Transverse colon (tissue), 4 donors: ENCODE results near the gene ADGRF4.

Experiments used
- CTCF ChIP-seq, 5 experiments: fragments of 200-600 bp in 3 of 5; fragments of 450-650 bp in 2 of 5; sonication (generic) in 3 of 5; IDR thresholded peaks; 1 replicate in 2 of 5; 2 replicates in 3 of 5; pipeline ENCODE4 v1.5.1; 2016 to 2017; ENCODE audit warnings: antibody characterized with exemption in 5 of 5, inconsistent platforms in 3 of 5, mild to moderate bottlenecking in 2 of 5, moderate library complexity in 1 of 5
- EP300 ChIP-seq: sonication (generic); formaldehyde crosslinking; IDR thresholded peaks from one replicate; pipeline ENCODE4 v1.6.1; 2017; ENCODE audit warnings: antibody characterized with exemption, low read depth
- POLR2A ChIP-seq: fragments of 450-650 bp; IDR thresholded peaks from one replicate; pipeline ENCODE4 v1.6.1; 2016; ENCODE audit warnings: antibody characterized with exemption, mild to moderate bottlenecking, moderate library complexity
- POLR2AphosphoS5 ChIP-seq, 3 donors: sonication (generic); formaldehyde crosslinking; IDR thresholded peaks; one replicate each; pipeline ENCODE4 v1.6.1; 2016; ENCODE audit warnings: antibody characterized with exemption in 3 of 3

- TF ChIP-seq POLR2AphosphoS5 (IDR thresholded peaks at IDR 0.05): no peak
- no peak for TF ChIP-seq CTCF (IDR thresholded peaks at IDR 0.05)
- TF ChIP-seq EP300: no peak
- TF ChIP-seq POLR2A: no peak
Measured at GRCh38 chr6:47752801-47753200, 54.4 kb downstream of the ADGRF4 start.
